Activated T-cell treated with anti-CD3 and anti-CD28 coated beads, Interleukin-2, amount 50 U/mL, for 1 hour (primary cell): ENCODE results near the gene RARRES1.
"Not testable (repeated sequence)": the region's sequence is repeated elsewhere in the genome, so short reads cannot be mapped to it uniquely, and the experiment has no call there.

Experiments used
- DNase-seq: peaks from one replicate; pipeline ENCODE4 v3.0.0-alpha.2; 2020

Gene RARRES1

GRCh38 chr3:158731486-158731885 is 771 bp downstream of the RARRES1 start:
- DNase-seq: no peak

GRCh38 chr3:158728851-158729250 is 3.4 kb downstream of the RARRES1 start:
- no peak for DNase-seq

- DNase-seq: no peak
Measured at GRCh38 chr3:158728061-158728377, 4.2 kb downstream of the RARRES1 start.

- no peak for DNase-seq
Measured at GRCh38 chr3:158727206-158728060, 4.8 kb downstream of the RARRES1 start.

- no peak for DNase-seq
Measured at GRCh38 chr3:158725348-158726011, 6.8 kb downstream of the RARRES1 start.

- no peak for DNase-seq
Measured at GRCh38 chr3:158723991-158724390, 8.3 kb downstream of the RARRES1 start.

GRCh38 chr3:158722108-158722507 is 10.1 kb downstream of the RARRES1 start:
- DNase-seq: no peak

- no peak for DNase-seq
Measured at GRCh38 chr3:158718490-158719170, 13.6 kb downstream of the RARRES1 start.

- no peak for DNase-seq
Measured at GRCh38 chr3:158717576-158717975, 14.7 kb downstream of the RARRES1 start.

- DNase-seq: no peak
Measured at GRCh38 chr3:158713094-158713499, 19.2 kb downstream of the RARRES1 start.

GRCh38 chr3:158712443-158712842 is 19.8 kb downstream of the RARRES1 start:
- no peak for DNase-seq

GRCh38 chr3:158711886-158712285 is 20.4 kb downstream of the RARRES1 start:
- no peak for DNase-seq

- DNase-seq: no peak
Measured at GRCh38 chr3:158710601-158711000, 21.7 kb downstream of the RARRES1 start.

- DNase-seq: no peak
Measured at GRCh38 chr3:158709666-158710083, 22.6 kb downstream of the RARRES1 start.

GRCh38 chr3:158703566-158703965 is 28.7 kb downstream of the RARRES1 start:
- DNase-seq: no peak

GRCh38 chr3:158702815-158703481 is 29.3 kb downstream of the RARRES1 start:
- no peak for DNase-seq

- DNase-seq: no peak
Measured at GRCh38 chr3:158701420-158702065, 30.7 kb downstream of the RARRES1 start.

GRCh38 chr3:158700559-158700958 is 31.7 kb downstream of the RARRES1 start:
- DNase-seq: no peak

GRCh38 chr3:158696618-158697017 is 35.6 kb downstream of the RARRES1 start:
- no peak for DNase-seq

- DNase-seq: not testable (repeated sequence)
Measured at GRCh38 chr3:158693866-158694456, 38.3 kb downstream of the RARRES1 start.

- no peak for DNase-seq
Measured at GRCh38 chr3:158685159-158685558, 47.1 kb downstream of the RARRES1 start.

GRCh38 chr3:158683230-158683962 is 48.9 kb downstream of the RARRES1 start:
- DNase-seq: no peak
